Hematopoietic multipotent progenitor cell treated with erythropoietin and hydrocortisone succinate and interleukin-3 and kit ligand, for 6 days (in vitro differentiated cells): ENCODE measurements around the gene NFE2L2.
"Not testable (repeated sequence)": the region's sequence is repeated elsewhere in the genome, so short reads cannot be mapped to it uniquely, and the experiment has no call there.

Experiments
- DNase-seq: peaks from one replicate; pipeline ENCODE4 v3.0.0-alpha.2; 2015

The NFE2L2 gene

GRCh38 chr2:177255227-177255601 lies 9.3 kb downstream of the NFE2L2 start:
- DNase-seq: no peak

- peak; percentile 58 for DNase-seq
Observed at GRCh38 chr2:177254433-177255226, 9.9 kb downstream of the NFE2L2 start.

GRCh38 chr2:177253704-177254103 lies 10.8 kb downstream of the NFE2L2 start:
- DNase-seq: no peak

GRCh38 chr2:177252808-177253531 lies 11.6 kb downstream of the NFE2L2 start:
- no peak for DNase-seq

GRCh38 chr2:177251165-177251542 lies 13.4 kb downstream of the NFE2L2 start:
- no peak for DNase-seq

- DNase-seq: no peak
Observed at GRCh38 chr2:177250461-177250860, 14.1 kb downstream of the NFE2L2 start.

- DNase-seq: no peak
Observed at GRCh38 chr2:177249038-177249437, 15.5 kb downstream of the NFE2L2 start.

GRCh38 chr2:177247693-177248262 lies 16.7 kb downstream of the NFE2L2 start:
- no peak for DNase-seq

- DNase-seq: not testable (repeated sequence)
Observed at GRCh38 chr2:177246523-177247030, 17.9 kb downstream of the NFE2L2 start.

- no peak for DNase-seq
Observed at GRCh38 chr2:177246000-177246399, 18.5 kb downstream of the NFE2L2 start.

- DNase-seq: no peak
Observed at GRCh38 chr2:177245010-177245422, 19.5 kb downstream of the NFE2L2 start.

GRCh38 chr2:177244244-177244771 lies 20.2 kb downstream of the NFE2L2 start:
- no peak for DNase-seq

- no peak for DNase-seq
Observed at GRCh38 chr2:177243476-177243875, 21.1 kb downstream of the NFE2L2 start.

- DNase-seq: no peak
Observed at GRCh38 chr2:177243073-177243472, 21.5 kb downstream of the NFE2L2 start.

GRCh38 chr2:177242121-177242987 lies 22.2 kb downstream of the NFE2L2 start:
- DNase-seq: no peak

- no peak for DNase-seq
Observed at GRCh38 chr2:177241711-177242120, 22.8 kb downstream of the NFE2L2 start.

GRCh38 chr2:177239932-177240630 lies 24.4 kb downstream of the NFE2L2 start:
- peak; percentile 66 for DNase-seq

GRCh38 chr2:177239053-177239452 lies 25.5 kb downstream of the NFE2L2 start:
- no peak for DNase-seq

GRCh38 chr2:177237932-177238331 lies 26.6 kb downstream of the NFE2L2 start:
- no peak for DNase-seq

- DNase-seq: no peak
Observed at GRCh38 chr2:177235855-177236437, 28.6 kb downstream of the NFE2L2 start.

- no peak for DNase-seq
Observed at GRCh38 chr2:177234267-177234666, 30.3 kb downstream of the NFE2L2 start.
